IPS-NIHi11 (cell line): Measurements from ENCODE around the gene NISCH.
"Not testable (repeated sequence)": the region's sequence is repeated elsewhere in the genome, so short reads cannot be mapped to it uniquely, and the experiment has no call there.

Source experiments
- DNase-seq: peaks from one replicate; pipeline ENCODE4 v3.0.0; 2012; ENCODE audit warnings: mixed read lengths, low spot score

NISCH gene

GRCh38 chr3:52514576-52514975 lies 59.2 kb downstream of the NISCH start:
- DNase-seq, result no peak

GRCh38 chr3:52515192-52515591 lies 59.8 kb downstream of the NISCH start:
- no peak for DNase-seq

- no peak for DNase-seq
Observed at GRCh38 chr3:52516509-52517195, 61.2 kb downstream of the NISCH start.

GRCh38 chr3:52517796-52518722 lies 62.7 kb downstream of the NISCH start:
- no peak for DNase-seq

GRCh38 chr3:52518723-52519444 lies 63.5 kb downstream of the NISCH start:
- DNase-seq, result peak; percentile 94

GRCh38 chr3:52519445-52520140 lies 64.2 kb downstream of the NISCH start:
- DNase-seq, result no peak

- DNase-seq, result no peak
Observed at GRCh38 chr3:52520141-52520667, 64.8 kb downstream of the NISCH start.

- no peak for DNase-seq
Observed at GRCh38 chr3:52520716-52521487, 65.5 kb downstream of the NISCH start.

GRCh38 chr3:52521488-52521824 lies 66.1 kb downstream of the NISCH start:
- no peak for DNase-seq

GRCh38 chr3:52521881-52522650 lies 66.7 kb downstream of the NISCH start:
- DNase-seq, result no peak

- DNase-seq, result no peak
Observed at GRCh38 chr3:52522651-52523251, 67.3 kb downstream of the NISCH start.

GRCh38 chr3:52523386-52524257 lies 68.2 kb downstream of the NISCH start:
- peak; percentile 22 for DNase-seq

- no peak for DNase-seq
Observed at GRCh38 chr3:52524258-52524751, 68.9 kb downstream of the NISCH start.

GRCh38 chr3:52524752-52525679 lies 69.6 kb downstream of the NISCH start:
- peak; percentile 19 for DNase-seq

GRCh38 chr3:52525680-52526561 lies 70.5 kb downstream of the NISCH start:
- DNase-seq, result peak; percentile 8

GRCh38 chr3:52526671-52527038 lies 71.3 kb downstream of the NISCH start:
- DNase-seq, result not testable (repeated sequence)
